ENCODE results near the gene SMTNL1. TPM values are rescaled to one million over a fixed set of nuclear protein-coding genes. Genes with fewer than 3 reads are reported as not detected.

Gene SMTNL1, protein sequence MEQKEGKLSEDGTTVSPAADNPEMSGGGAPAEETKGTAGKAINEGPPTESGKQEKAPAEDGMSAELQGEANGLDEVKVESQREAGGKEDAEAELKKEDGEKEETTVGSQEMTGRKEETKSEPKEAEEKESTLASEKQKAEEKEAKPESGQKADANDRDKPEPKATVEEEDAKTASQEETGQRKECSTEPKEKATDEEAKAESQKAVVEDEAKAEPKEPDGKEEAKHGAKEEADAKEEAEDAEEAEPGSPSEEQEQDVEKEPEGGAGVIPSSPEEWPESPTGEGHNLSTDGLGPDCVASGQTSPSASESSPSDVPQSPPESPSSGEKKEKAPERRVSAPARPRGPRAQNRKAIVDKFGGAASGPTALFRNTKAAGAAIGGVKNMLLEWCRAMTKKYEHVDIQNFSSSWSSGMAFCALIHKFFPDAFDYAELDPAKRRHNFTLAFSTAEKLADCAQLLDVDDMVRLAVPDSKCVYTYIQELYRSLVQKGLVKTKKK
- total RNA-seq = not detected

DNA sequence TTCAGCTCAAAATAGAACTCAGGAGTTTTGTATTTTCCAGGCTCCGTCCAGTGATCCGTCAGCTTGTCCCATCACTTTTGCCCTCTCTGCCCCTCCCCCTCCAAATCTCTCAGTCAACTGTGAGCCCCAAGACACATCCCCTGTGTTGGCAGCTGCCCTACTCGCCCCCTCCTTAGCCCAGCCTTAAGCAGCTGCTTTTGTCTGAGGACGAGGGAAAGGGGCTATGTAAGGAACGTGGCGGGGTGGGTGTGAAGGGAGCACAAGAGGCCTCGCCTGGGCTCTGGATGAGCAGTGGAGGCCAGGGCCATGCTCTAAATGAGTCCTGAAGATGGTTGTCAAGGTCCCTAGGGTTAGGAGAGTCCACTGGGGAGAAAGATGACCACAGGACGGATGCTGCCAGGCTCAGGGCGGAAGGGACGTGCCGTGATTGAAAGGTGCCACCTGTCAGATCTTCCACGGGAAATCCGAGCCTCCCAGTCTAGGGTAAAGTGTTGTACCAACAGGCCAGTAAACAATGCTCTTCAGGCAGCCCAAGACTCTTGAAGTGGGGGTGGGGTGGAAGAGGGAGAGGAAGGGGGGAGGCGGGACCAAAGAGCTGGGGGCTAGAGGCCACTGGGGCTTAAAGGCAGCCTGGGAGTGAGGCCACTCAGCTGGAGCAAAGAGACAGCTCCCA lies at the start of gene SMTNL1:
Gene SMTNL1 (plus strand): TSS at position 649 of the 673 bp plus-strand sequence. CDS start 5,048 bp downstream, outside the sequence.
- intact Hi-C loops (cut with DNase I) = no loop called here

DNA sequence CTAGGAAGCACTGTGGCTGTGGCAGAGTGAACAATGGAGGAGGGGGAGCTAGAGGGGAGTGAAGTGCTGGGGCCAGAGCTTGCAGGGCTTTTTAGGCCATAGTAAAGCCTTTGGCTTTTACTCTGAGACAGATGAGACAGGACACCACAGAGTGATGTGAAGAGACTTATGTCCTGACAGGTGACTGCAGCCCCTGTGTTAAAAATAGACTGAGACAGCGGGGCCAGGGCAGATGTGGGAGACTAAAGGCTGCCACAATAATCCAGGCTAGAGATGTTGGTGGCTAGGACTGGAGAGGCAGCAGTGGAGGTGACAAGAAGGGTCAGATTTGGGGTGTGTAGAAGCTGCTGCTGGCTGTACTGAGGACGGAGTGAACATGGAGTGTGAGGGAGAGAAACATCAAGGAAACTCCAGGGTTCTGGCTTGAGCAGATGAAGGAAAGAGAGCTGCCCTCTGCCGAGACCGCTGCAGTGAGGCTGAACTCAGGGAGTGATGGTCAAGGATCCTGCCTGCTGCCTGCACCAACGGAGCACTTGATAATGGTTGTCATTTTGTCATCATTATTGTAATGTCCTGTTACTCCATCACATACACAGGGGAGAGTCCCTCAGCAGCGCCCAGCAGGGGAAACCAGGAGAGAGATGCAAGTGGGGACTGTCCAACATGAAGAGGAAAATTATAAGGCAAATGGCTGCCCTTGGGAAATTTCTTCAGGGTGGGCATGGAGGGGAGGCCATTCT lies 49.3 kb upstream of the SMTNL1 start:
- Histone ChIP-seq H3K27ac (no peak overlapping the region), H3K4me1 (peaks cover 3 to 4% of the 10 kb centered on the region in 2 donors), H3K9me3 (no peaks in the 10 kb centered on the region), H3K36me3 (peaks cover 11 to 12% of the 10 kb centered on the region in 2 donors), H3K4me3 (replicated peaks in 1 of 3) (no peak overlapping the region), H3K27me3 (no peaks in the 10 kb centered on the region)
- intact Hi-C loops (cut with DNase I) = no loop called here
- TF ChIP-seq POLR2A (IDR thresholded peaks at IDR 0.05) = no peak
- TF ChIP-seq, protein P1, sequence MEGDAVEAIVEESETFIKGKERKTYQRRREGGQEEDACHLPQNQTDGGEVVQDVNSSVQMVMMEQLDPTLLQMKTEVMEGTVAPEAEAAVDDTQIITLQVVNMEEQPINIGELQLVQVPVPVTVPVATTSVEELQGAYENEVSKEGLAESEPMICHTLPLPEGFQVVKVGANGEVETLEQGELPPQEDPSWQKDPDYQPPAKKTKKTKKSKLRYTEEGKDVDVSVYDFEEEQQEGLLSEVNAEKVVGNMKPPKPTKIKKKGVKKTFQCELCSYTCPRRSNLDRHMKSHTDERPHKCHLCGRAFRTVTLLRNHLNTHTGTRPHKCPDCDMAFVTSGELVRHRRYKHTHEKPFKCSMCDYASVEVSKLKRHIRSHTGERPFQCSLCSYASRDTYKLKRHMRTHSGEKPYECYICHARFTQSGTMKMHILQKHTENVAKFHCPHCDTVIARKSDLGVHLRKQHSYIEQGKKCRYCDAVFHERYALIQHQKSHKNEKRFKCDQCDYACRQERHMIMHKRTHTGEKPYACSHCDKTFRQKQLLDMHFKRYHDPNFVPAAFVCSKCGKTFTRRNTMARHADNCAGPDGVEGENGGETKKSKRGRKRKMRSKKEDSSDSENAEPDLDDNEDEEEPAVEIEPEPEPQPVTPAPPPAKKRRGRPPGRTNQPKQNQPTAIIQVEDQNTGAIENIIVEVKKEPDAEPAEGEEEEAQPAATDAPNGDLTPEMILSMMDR (IDR thresholded peaks at IDR 0.05) = no peak
- DNase-seq = no peak
- WGBS, 2 donors = 82 to 85% methylated on average over 6 of the region's 6 CpGs

More for the DNA sequence above, at the start of gene SMTNL1:
- WGBS, 2 donors = 64 to 67% methylated on average over 14 of the region's 14 CpGs
- Histone ChIP-seq H3K27me3 (no peaks in the 10 kb centered on the region), H3K9me3 (no peaks in the 10 kb centered on the region), H3K36me3 (no peaks in the 10 kb centered on the region), H3K4me1 (no peaks in the 10 kb centered on the region), H3K27ac (no peak within 1 kb of the TSS), H3K4me3 (replicated peaks in 1 of 3) (no peak within 1 kb of the TSS)
- no peak for TF ChIP-seq POLR2A (IDR thresholded peaks at IDR 0.05)
- TF ChIP-seq, protein P1 (IDR thresholded peaks at IDR 0.05) = no peak
- DNase-seq = no peak

DNA sequence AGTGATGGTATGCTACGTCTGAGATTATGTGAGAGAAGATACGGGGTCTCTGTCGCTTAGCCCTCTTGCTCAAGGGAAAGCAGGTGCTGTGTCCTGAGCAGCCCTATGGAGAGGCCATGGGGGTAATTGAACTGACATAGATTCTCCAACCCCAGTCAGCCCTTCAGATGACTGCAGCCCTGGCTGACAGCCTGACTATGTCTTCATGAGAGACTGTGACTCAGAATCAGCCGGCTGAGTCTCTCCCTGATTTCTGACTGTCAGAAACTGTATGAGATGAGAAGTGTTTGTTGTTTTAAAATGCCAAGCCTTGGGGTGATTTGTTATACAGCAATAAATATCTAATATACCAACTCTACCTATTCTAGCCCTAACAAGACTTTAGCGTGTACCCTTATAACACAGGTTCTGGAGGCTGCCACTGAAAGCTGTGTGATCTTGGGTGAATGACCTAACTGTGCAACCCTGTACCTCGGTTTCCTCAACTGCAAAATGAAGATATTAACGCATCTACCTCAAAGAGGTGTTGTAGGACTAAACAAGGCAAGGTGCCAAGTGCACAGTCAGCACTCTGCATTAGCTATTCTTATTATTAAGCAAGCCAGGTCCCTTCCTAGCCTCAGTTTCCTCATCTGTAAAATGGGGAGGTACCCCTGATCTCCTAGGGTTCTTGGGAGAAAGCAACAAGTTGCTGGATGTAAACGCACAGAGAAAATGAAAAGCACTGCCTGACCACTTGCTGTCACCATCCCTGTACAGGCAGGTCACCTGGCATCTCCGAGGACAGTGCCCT lies 46.7 kb upstream of the SMTNL1 start:
- Histone ChIP-seq H3K9me3 (no peaks in the 10 kb centered on the region), H3K27me3 (no peaks in the 10 kb centered on the region), H3K36me3 (peaks cover 5 to 10% of the 10 kb centered on the region in 2 donors), H3K27ac (no peak overlapping the region), H3K4me3 (replicated peaks in 1 of 3) (no peak overlapping the region), H3K4me1 (no peaks in the 10 kb centered on the region)
- no peak for TF ChIP-seq POLR2A (IDR thresholded peaks at IDR 0.05)
- TF ChIP-seq, protein P1 (IDR thresholded peaks at IDR 0.05) = no peak
- 93 to 95% methylated on average over 9 of the region's 9 CpGs for WGBS, 2 donors
- no peak for DNase-seq
- intact Hi-C loops (cut with DNase I) = no loop called here

DNA sequence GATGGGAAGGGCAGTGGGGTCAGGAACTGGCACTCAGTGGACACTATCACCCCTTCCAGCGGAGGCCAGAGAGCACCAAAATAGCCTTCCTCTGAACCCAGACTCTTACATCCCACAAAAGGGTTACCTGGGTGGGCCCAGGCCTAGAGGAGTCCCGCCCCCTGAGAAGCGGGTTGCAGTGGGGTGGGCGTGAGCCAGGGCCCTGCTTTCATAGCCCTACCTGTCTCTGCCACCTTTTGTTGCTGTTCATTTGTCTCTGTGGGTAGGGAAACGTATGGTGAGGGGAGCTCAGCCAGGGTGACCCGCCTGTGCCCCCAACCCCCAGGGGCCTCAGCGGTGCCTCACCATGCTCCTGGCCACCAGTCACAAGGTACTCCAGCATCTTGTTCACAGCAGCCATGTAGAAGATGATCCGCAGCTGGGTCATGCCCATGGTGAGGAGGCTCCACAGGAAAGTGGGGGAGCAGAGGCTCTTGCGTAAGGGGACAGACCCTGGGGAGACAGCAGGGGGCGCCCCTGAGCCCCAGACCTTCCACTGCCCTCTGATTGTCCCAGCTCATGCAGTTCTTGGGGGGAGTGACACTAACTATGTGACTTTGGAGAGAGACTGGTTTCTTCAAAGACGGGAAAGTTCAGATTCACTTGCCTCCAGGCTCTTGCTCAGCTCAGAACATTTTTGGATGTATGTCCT lies 45.9 kb upstream of the SMTNL1 start:
- Histone ChIP-seq H3K27ac (no peak overlapping the region), H3K36me3 (peaks cover 5 to 7% of the 10 kb centered on the region in 2 donors), H3K4me1 (no peaks in the 10 kb centered on the region), H3K27me3 (no peaks in the 10 kb centered on the region), H3K9me3 (no peaks in the 10 kb centered on the region), H3K4me3 (replicated peaks in 1 of 3) (no peak overlapping the region)
- TF ChIP-seq, protein P1 (IDR thresholded peaks at IDR 0.05) = peak in 5 of 6 experiments; percentile 11 to 50 (median 34)
- TF ChIP-seq POLR2A (IDR thresholded peaks at IDR 0.05) = no peak
- 74 to 85% methylated on average over 6 to 7 of the region's 11 CpGs for WGBS, 2 donors
- intact Hi-C loops (cut with DNase I) = no loop called here
- DNase-seq = no peak

Data from thyroid gland (tissue), 4 donors.